Testis (tissue), 2 donors: ENCODE results near the gene DHRS7B.

ENCODE experiments used
- CTCF ChIP-seq, 3 experiments: fragments of 450-650 bp in 2 of 3; fragments of 200-600 bp in 1 of 3; sonication (generic) in 1 of 3; IDR thresholded peaks; one replicate each; pipeline ENCODE4 v1.5.1; 2016 to 2019; ENCODE audit warnings: antibody characterized with exemption in 3 of 3, mild to moderate bottlenecking in 2 of 3, moderate library complexity in 1 of 3
- POLR2A ChIP-seq: fragments of 450-650 bp; IDR thresholded peaks from one replicate; pipeline ENCODE4 v1.6.1; 2017; ENCODE audit warnings: antibody characterized with exemption, mild to moderate bottlenecking, moderate library complexity

GRCh38 chr17:21164216-21164615 is 37.5 kb downstream of the DHRS7B start:
- TF ChIP-seq CTCF (IDR thresholded peaks at IDR 0.05) (peak in 1 of 3 experiments; percentile 25), POLR2A (no peak)
